Measurements from ENCODE around the gene ITGB5.

DNA sequence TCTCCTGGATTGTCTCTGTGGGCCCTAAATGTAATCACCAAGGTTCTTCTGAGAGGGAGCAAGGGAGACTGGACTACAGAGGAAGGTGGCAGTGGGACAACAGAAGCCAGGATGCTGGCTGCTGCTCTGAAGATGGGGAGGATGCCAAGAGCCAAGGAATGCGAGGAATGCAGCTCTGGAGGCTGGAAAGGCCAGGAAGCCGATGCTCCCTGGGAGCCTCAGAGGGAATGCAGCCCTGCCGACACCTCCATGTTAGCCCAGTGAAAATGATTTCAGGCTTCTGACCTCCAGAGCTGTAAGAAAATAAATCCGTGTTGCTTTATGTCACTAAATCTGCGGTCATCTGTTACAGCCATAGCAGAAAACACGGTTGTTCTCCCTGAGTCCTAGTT, 112.8 kb downstream of the ITGB5 start:
- TF ChIP-seq EP300 (IDR thresholded peaks at IDR 0.05), result no peak
- no peak for TF ChIP-seq POLR2A (IDR thresholded peaks at IDR 0.05)
